Endothelial cell (in vitro differentiated cells): Measurements from ENCODE around the gene DUSP3. TPM values are rescaled to one million over a fixed set of nuclear protein-coding genes. Genes with fewer than 3 reads are reported as not detected.

Experiments used
- DNase-seq: peaks from one replicate; pipeline ENCODE4 v3.0.0; 2021; ENCODE audit warnings: low spot score
- H3K27ac Mint-ChIP-seq: one replicate; pipeline ENCODE4 v1.8.0; 2021; ENCODE audit warnings: mixed read lengths, inconsistent platforms; ENCODE audit not compliant: unreplicated experiment
- H3K27me3 Mint-ChIP-seq: one replicate; pipeline ENCODE4 v1.8.0; 2021; ENCODE audit warnings: mild to moderate bottlenecking, moderate library complexity, mixed read lengths, inconsistent platforms; ENCODE audit not compliant: unreplicated experiment
- H3K36me3 Mint-ChIP-seq: one replicate; pipeline ENCODE4 v1.8.0; 2021; ENCODE audit warnings: mild to moderate bottlenecking, low read depth, mixed read lengths, inconsistent platforms; ENCODE audit not compliant: unreplicated experiment
- H3K4me1 Mint-ChIP-seq: one replicate; pipeline ENCODE4 v1.8.0; 2021; ENCODE audit warnings: mild to moderate bottlenecking, mixed read lengths, inconsistent platforms; ENCODE audit not compliant: unreplicated experiment
- H3K4me3 Mint-ChIP-seq: one replicate; pipeline ENCODE4 v1.8.0; 2021; ENCODE audit warnings: mild to moderate bottlenecking, mixed read lengths, inconsistent platforms; ENCODE audit not compliant: unreplicated experiment
- H3K9me3 Mint-ChIP-seq: one replicate; pipeline ENCODE4 v1.8.0; 2021; ENCODE audit warnings: mixed read lengths, inconsistent platforms; ENCODE audit not compliant: unreplicated experiment
- CTCF ChIP-seq: fragments of 200-600 bp; sonication (generic); IDR thresholded peaks from one replicate; pipeline ENCODE4 v1.5.0; 2021; ENCODE audit warnings: antibody characterized with exemption; ENCODE audit not compliant: unreplicated experiment
- total RNA-seq: library from RNA; stranded (reverse); fragmentation: NEBNext Ultra II Directional; extraction: Animal tissue kit (Norgen Biotek cat#: 25700); gene quantifications from one replicate; pipeline ENCODE4 v1.2.1, GENCODE V29; 2021; ENCODE audit not compliant: unreplicated experiment

DUSP3 gene
- total RNA-seq, 1 donor from 2014 or later = 41.4 TPM

GRCh38 chr17:43810823-43811222, 32.0 kb upstream of the DUSP3 start:
- Mint-ChIP-seq H3K4me1 (peaks cover 9% of the 10 kb centered on the region), H3K27me3 (peaks cover 2% of the 10 kb centered on the region), H3K4me3 (no peak overlapping the region), H3K27ac (no peak overlapping the region), H3K36me3 (peaks cover 6% of the 10 kb centered on the region), H3K9me3 (no peaks in the 10 kb centered on the region)
- DNase-seq = no peak
- TF ChIP-seq CTCF = no peak

- Mint-ChIP-seq H3K4me3 (no peak overlapping the region), H3K9me3 (no peaks in the 10 kb centered on the region), H3K27me3 (peaks cover 2% of the 10 kb centered on the region), H3K4me1 (peaks cover 9% of the 10 kb centered on the region), H3K27ac (no peak overlapping the region), H3K36me3 (peaks cover 6% of the 10 kb centered on the region)
- TF ChIP-seq CTCF = no peak
- DNase-seq = no peak
Observed at GRCh38 chr17:43810226-43810715, 31.5 kb upstream of the DUSP3 start.

GRCh38 chr17:43809121-43809520, 30.3 kb upstream of the DUSP3 start:
- no peak overlapping the region for H3K4me3 Mint-ChIP-seq
- no peak for TF ChIP-seq CTCF
- no peak for DNase-seq
- H3K27me3 Mint-ChIP-seq = peaks cover 2% of the 10 kb centered on the region
- H3K27ac Mint-ChIP-seq = no peak overlapping the region
- no peaks in the 10 kb centered on the region for H3K9me3 Mint-ChIP-seq
- H3K36me3 Mint-ChIP-seq = no peaks in the 10 kb centered on the region
- H3K4me1 Mint-ChIP-seq = peaks cover 1% of the 10 kb centered on the region

- no peak for TF ChIP-seq CTCF
- Mint-ChIP-seq H3K27ac (no peak overlapping the region), H3K4me1 (peaks cover 6% of the 10 kb centered on the region), H3K4me3 (no peak overlapping the region), H3K27me3 (peaks cover 2% of the 10 kb centered on the region), H3K9me3 (no peaks in the 10 kb centered on the region), H3K36me3 (no peaks in the 10 kb centered on the region)
- no peak for DNase-seq
Observed at GRCh38 chr17:43808076-43808475, 29.3 kb upstream of the DUSP3 start.

- Mint-ChIP-seq H3K27ac (peak overlapping the region; percentile 20), H3K36me3 (no peaks in the 10 kb centered on the region), H3K9me3 (no peaks in the 10 kb centered on the region), H3K4me1 (peaks cover 7% of the 10 kb centered on the region), H3K27me3 (no peaks in the 10 kb centered on the region), H3K4me3 (no peak overlapping the region)
- no peak for TF ChIP-seq CTCF
- DNase-seq = no peak
Observed at GRCh38 chr17:43805117-43805516, 26.3 kb upstream of the DUSP3 start.
